HG03457 (cell line): ENCODE measurements around the gene STXBP1.

ENCODE experiments used
- ATAC-seq: cut with Tn5 transposase; IDR thresholded peaks from one replicate; pipeline ENCODE4 v1.9.1; 2021; ENCODE audit warnings: moderate number of reproducible peaks; ENCODE audit not compliant: unreplicated experiment

Gene STXBP1

DNA sequence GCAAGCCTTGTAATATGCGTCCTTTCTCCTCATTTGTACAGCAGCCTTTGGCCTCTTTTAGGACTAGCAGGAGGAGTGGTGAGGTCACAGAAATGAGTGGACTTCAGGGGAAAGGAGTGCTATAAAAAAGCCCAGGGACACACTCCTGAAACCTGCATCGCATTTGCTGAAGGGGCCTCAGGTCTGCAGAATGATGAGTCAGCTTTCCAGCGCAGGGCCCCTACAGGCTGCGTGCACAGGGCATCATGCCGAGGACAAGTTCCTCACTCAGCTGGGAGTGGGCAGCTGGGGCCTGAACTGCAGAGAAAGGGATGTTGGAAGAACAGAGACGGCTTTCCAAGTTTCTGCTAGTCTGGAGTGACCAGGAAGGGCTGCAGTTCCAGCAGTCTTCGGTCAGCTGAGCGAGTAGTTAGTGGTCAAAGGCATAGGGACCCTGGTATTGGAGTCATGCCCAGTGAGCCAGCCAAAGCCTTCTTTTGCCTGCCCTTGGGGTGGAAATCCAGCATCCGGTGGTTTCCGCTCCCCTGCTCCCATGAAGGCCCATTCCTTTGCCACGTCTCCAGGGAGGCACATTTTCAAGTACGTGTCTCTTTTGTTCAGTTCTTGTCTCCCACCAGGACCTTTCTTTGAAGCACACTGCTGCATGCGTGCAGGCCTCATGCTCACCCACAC, 77.4 kb downstream of the STXBP1 start:
- ATAC-seq: no peak

DNA sequence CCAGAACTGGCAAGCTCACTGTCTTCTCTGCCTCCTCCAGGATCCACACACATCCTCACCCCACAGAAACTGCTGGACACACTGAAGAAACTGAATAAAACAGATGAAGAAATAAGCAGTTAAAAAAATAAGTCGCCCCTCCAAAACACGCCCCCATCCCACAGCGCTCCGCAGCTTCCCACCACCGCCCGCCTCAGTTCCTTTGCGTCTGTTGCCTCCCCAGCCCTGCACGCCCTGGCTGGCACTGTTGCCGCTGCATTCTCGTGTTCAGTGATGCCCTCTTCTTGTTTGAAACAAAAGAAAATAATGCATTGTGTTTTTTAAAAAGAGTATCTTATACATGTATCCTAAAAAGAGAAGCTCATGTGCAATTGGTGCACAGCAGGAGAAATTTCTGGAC, 78.7 kb downstream of the STXBP1 start:
- ATAC-seq: no peak

DNA sequence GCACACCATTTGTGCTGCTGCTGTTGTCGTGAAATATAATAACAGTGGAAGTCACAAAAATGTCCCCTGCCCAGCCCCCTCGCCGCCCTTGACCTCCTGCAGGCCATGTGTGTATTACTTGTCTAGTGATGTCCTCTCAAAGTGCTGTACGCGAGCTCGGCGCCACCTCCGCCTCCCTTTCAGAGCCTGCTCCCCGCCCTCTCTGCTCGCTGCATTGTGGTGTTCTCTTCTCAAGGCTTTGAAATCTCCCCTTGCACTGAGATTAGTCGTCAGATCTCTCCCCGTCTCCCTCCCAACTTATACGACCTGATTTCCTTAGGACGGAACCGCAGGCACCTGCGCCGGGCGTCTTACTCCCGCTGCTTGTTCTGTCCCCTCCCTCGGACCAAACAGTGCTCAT, 80.0 kb downstream of the STXBP1 start:
- no peak for ATAC-seq

DNA sequence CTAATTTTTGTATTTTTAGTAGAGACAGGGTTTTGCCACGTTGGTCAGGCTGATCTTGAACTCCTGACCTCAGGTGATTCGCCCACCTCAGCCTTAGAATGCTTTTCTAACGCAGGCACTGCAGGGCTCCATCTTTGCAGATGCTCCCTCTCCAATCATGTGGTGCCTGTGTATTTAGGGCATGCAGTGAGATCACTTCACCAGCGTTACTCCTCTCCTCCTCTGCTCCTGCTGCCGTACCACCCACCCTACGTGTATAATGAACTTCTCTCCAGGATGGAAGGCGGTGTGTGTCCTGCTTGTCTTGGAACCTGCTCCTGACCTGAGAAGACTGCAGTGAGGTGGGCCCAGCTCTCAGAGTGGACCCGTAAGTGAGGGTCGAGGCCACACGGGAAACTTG, 81.1 kb downstream of the STXBP1 start:
- no peak for ATAC-seq

DNA sequence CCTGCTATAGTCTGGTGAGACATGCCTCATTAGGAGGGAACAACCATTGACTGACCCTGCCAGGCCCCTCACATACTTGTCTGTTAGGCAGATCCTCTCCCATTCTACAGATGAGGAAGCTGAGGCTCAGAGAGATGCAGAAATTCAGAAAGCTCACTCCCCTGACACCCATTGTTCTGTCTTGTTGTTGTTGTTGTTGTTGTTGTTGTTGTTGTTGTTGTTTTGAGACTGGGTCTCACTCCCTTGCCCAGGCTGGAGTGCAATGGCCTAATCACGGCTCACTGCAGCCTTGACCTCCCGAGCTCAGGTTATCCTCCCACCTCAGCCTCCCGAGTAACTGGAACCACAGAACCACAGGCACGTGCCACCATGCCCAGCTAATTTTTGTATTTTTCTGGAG, 81.6 kb downstream of the STXBP1 start:
- no peak for ATAC-seq

DNA sequence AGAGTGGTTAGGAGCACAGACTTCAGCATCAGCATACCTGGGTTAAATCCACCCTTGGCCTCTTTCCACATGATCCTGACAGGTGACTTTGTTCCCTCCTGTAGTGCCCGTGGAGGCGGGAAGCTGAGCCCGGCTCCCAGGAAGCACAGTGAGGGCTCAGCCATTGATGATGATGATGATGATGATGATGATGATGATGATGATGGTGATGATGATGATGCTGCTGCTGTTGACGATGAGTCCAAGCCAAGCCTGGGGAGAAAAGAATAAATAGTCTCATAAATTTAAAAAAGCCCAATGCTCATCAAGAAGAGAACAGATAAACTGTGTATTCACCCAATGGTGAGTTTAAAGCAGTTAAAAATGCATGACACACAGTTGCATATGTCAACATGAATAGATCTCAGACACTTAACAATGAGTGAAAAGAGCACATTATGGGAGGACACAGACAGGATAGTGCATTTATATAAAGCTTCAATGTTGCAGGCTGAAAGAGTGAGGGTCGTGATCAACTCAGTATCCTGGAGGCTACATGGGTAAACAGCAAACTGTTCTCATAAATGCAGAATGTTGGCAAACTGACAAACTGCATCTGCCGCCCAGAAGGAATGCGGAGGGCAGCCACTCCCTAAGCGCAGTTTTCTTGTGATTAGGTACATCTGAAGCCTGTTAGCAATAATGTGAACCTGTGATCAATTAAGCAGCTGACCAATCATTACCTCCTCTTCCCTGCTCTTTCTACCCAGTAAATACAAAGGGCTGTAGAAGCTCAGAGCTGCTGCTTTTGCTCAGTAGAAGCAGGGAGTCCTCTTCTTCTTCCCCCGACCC, 83.0 kb downstream of the STXBP1 start:
- no peak for ATAC-seq

DNA sequence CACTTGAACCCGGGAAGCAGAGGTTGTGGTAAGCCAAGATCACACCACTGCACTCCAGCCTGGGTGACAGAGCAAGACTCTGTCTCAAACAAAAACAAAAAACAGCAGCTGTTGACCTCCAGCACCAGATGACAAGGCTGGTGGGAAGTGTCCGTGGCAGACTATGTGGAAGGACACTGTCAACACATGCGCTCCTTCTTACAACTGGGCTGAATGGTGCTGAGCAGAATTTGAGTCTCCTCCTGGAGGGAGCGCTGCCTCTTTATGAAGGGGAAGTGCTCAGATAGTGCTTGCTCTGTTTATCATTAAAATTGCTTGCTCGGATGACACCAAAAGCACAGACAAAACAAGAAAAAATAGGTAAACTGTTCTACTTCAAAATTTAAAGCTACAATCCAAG, 85.5 kb downstream of the STXBP1 start:
- no peak for ATAC-seq

DNA sequence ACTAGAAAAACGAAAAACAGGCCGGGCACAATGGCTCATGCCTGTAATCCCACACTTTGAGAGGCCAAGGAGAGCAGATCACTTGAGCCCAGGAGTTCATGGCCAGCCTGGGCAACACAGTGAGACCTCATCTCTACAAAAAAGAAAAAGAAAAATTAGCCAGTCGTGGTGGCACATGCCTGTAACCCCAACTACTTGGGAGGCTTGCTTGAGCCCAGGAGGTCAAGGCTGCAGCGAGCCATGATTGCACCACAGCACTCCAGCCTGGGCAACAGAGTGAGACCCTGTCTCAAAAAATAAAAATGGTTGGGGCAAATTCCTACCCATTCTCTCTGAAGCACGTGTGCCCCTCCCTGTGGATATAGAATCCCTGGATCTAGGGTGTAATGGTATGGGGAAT, 86.3 kb downstream of the STXBP1 start:
- no peak for ATAC-seq

DNA sequence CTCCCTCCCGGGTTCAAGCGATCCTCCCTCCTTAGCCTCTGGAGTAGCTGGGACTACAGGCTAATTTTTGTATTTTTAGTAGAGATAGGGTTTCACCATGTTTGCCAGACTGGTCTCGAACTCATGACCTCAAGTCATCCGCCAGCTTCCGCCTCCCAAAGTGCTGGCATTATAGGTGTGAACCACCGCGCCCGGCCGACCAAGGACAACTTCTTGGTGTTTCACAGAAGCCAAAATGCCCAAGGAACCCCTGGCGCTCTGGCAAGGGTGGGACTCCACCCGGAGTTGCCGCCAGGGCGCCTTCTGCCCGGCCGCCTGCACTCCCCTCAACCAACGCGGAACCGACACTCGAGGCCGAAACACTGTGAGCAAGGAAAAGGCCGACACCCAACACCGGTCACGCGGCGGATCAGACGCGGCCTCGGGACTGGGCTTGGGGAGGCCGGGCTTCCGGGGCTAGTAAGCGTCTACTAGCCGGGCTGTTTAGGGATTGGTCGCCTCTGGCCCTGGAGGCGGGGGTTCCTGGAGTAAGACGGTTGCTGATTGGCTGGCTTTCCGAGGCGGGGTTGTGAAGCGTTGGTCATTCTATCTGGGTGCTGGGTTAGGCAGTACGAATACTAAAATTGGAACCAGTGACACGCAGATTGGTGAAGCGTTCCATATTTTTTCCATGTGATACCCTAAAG, 87.1 kb downstream of the STXBP1 start:
- no peak for ATAC-seq

DNA sequence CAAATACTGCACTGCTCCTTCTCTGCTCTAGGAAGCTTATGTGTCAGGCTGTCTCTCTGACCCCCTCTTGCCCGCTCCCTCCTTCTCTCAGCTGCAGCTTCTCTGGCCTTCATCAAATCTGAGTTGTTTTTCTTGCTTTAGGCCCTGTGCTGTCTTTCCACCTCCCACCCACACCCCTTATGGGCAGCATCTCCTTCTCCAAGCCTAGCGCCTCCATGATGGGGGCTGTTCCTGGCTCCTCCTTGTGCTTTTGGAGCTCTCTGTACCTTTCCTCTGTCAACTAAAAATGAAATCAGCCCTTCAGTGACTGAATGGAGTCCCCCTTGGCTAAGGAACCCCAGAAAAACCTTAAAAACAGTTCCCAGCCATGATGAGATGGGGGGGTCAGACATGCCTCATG, 88.1 kb downstream of the STXBP1 start:
- no peak for ATAC-seq

DNA sequence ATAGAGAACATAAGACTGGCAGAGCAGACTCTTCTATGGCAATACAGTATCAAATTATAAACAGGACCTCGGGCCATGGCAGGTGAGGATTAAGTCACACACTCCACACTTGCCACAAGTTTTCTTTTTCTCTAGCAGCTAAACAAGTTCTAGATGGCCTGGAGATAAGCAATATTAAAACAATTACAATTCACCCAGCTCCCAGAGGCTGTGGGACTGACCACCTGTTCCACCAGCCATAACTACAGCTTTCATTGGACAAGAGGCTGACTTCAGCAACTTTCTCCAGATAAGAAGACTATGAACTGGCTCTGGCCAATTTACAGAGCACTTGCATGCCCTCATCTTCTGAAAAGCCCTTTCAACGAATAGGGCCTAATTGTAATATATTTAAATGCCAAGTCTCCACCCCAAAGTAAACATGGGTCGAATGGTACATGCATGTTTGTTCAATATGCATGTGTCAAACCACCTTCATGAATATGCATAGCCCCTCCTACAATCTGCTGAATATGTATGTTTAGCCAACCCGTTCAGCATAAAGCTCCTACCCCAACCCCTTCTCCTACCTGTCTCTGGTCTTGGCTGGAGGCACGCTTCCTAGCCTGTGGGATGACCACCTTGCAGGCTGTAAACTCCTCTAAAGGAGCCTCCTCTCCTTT, 88.6 kb downstream of the STXBP1 start:
- no peak for ATAC-seq

DNA sequence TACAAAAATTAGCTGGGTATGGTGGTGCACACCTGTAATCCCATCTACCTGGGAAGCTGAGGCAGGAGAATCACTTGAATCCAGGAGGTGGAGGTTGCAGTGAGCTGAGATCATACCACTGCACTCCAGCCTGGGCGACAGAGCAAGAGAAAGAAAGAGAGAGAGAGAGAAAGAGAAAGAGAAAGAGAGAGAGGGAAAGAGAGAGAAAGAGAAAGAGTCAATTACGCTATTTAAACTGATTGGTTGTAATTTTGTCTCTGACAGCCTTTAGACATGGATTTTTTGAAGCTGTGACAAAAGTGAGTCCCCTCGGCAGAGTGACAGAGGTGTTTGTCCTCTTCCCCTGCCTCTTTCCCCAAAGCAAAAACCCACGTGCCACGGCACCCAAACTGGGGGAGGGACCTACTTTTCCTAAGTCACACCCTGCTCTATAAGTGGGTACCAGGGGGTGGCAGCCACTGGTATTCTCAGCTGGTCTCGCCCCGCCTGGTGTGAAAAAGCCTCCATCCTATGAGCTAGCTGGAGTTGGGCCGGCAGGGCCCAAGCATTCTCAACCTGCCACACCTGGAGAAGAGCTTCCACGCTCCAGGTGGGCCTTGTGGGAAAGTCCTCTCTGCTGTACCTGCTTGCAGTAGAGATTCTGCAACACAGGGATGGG, 91.3 kb downstream of the STXBP1 start:
- ATAC-seq: no peak

DNA sequence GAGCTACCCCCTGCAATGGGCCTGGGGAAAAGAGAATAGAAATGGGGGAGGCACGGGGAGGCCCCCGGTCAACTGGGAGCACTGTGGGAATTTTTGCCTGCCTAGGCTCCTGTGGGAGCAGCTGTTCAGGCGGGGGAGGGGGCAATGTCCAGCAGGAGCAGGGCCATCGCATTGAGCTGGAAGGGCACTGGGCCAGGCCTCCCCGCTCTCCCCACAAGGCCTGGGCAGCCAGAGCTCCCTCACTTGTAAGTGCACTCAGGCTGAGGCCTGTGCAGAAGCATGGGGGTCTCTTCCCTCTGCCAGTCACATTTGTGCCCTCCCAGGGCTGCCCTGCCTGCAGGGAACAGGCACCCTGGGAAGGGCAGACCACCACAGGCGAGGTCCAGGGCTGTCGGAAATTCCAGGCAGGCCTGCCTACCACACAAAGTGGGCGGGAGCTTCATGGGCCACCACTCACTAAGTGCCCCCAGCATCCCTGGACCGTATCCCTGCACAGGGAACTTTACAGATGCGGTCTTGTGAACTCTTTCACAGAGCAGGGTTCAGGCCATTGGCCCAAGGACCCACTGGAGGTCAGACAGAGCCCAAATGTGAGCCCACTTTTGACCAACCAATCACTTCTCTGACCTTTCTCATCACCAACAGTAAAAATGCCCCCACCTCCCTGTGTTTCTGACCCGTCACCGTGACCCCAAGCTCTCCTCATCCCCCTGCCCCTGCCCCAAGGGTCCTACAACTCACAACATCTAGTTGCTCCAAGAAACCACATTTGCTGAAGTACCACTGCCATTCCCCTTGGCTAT, 93.7 kb downstream of the STXBP1 start:
- ATAC-seq: no peak

DNA sequence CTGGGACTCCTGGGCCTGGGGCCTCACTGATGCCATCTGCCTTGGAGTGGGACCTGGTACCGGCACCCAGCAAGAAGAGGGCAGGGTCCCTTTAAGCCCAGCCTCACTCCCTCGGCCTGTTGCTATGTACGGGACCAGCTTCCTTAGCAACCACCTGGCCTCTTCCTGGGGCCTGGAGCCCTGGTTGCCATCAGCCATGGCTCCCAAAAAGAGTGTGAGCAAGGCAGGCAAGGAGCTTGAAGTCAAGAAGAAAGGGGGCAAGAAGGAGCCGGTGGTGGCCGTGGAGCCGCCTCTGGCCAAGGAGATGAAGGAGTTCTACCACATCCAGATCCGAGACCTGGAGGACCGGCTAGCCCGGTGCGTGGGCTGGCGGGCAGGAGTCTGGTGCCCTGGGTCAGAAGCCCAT, 94.8 kb downstream of the STXBP1 start, which contains the start of gene CFAP157:
Gene CFAP157 (plus strand): TSS at position 153 of the 406 bp plus-strand sequence. CDS start 44 bp downstream, at position 197.
- no peak for ATAC-seq

DNA sequence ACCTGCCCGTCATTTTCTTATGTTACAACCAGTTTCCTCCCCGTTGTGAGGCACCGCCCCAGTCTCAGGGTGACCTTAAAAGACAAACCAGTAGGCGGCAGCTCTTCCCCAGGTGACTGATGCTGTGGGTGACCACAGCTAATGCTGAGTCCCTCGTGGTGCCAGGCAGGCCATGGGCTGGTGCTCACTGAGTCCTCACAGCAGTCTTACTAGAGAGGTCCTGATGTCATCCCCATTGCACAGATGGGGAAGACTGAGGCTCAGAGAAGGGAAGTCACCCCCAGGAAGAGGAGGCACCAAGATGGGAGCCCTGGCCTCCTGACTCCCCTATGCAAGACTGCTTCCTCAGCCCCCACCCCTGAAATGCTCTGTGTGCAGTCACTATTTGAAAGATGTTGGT, 95.7 kb downstream of the STXBP1 start:
- ATAC-seq: no peak

DNA sequence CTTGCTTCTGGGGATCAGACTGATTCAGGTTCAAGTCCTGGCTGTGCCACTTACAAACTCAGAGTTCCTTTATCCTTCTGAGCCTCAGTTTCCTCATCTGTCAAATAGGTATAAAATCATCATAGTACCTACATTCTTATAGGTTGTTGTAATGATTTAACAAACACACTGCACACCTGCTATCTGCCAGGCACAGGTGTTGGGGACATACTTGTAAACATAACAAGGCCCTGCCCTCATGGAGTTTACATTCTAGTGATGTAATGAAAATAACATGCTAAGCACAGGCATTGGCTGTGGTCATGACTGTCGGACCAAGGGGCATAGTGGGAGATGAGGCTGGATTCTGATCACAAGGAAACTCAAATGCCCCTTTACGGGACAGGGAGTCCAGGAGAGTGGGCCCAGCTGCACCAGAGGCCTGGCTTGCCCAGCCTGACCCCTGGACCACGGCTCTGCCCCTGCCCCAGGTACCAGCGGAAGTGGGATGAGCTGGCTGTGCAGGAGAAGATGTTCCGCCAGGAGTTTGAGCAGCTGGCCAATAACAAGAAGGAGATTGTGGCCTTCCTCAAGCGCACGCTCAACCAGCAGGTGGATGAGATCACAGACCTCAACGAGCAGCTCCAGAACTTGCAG, 97.0 kb downstream of the STXBP1 start:
- ATAC-seq: no peak

DNA sequence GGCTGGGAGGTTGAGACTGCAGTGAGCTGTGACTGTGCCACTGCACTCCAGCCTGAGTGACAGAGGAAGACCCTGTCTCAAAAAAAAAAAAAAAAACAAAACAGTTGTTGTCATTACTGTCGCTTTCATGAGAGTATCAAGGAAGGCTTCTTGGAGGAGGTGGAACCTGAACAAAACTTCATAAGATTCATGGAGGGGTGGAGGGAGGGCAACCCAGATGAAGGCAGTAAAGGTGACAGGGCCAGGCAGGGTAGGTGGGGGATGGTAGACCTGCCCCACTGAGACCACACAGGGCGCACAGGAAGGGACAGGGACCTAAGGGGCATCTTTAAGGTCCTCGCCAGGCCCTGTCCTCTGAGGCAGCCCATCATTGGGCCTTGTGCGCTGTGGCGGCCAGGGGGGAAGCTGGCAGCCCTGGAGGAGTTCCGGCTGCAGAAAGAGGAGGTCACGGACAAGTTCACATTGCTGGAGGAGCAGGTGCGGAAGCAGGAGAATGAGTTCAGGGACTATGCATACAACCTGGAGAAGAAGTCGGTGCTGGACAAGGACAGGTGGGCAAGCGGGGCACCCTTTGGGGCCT, 98.2 kb downstream of the STXBP1 start:
- no peak for ATAC-seq

DNA sequence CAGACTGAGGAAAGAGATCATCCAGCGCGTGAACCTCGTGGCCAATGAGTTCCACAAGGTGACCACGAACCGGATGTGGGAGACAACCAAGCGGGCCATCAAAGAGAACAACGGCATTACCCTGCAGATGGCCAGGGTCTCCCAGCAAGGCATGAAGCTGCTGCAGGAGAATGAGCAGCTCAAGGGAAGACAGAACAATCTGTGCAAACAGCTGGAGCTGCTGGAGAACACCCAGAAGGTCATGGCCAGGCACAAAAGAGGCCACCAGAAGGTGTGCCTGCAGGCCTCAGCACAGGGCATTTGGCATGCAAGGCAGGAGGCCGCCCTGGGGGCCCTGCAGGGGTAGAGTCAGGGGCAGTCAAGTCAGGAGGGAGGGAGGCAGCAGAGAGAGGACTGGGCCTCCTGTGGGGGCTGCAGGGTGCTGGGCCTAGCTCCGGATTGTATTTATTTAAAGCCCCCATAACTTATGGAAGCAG, 99.2 kb downstream of the STXBP1 start:
- no peak for ATAC-seq

DNA sequence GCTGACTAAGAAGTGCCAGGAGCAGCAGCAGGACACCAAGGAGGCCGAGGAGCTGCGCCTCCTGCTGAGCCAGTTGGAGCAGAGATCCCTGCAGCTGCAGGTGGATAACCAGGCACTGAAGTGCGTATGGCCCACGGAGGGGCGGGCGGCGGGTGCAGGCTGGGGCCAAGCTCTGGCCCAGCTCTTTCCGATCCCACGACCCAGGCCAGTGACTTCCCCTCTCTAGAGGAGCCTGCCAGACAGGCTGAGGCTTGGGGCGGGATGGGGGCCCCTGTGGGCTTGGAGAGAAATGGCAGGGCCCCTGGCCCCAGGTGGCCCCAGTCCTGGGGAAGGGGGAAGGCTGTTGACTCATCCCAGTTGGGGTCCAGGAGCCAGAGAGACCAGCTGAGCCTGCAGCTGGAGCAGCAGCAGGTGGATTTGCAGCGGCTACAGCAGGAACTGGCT, 99.8 kb downstream of the STXBP1 start:
- ATAC-seq: no peak
